Stimulated activated effector memory CD8-positive, alpha-beta T cell treated with anti-CD3 and anti-CD28 coated beads, Interleukin-12 subunit alpha, Interleukin-12 subunit beta, amount 100 ng/mL, for 72 hours (primary cell): ENCODE results near the gene NRP1.
A peak's percentile ranks its signal among the peaks of the same experiment; 100 is the strongest.

Source experiments
- ATAC-seq: fragments of 150-1000 bp; cut with Tn5 transposase; 2 replicates; pipeline ENCODE4 v1.10.0; 2021
- DNase-seq, 2 donors: peaks; one replicate each; pipeline ENCODE4 v3.0.0; 2021 to 2022; ENCODE audit warnings: low spot score in 2 of 2
- H3K27ac Mint-ChIP-seq: one replicate; pipeline ENCODE4 v1.8.0; 2022; ENCODE audit warnings: mild to moderate bottlenecking, mixed read lengths
- H3K36me3 Mint-ChIP-seq: one replicate; pipeline ENCODE4 v1.8.0; 2022; ENCODE audit warnings: mild to moderate bottlenecking, mixed read lengths
- H3K4me1 Mint-ChIP-seq: one replicate; pipeline ENCODE4 v1.8.0; 2022; ENCODE audit warnings: mixed read lengths
- H3K4me3 Mint-ChIP-seq: one replicate; pipeline ENCODE4 v1.8.0; 2022; ENCODE audit warnings: mild to moderate bottlenecking, mixed read lengths
- H3K9me3 Mint-ChIP-seq: one replicate; pipeline ENCODE4 v1.8.0; 2022; ENCODE audit warnings: mixed read lengths

Gene NRP1

DNA sequence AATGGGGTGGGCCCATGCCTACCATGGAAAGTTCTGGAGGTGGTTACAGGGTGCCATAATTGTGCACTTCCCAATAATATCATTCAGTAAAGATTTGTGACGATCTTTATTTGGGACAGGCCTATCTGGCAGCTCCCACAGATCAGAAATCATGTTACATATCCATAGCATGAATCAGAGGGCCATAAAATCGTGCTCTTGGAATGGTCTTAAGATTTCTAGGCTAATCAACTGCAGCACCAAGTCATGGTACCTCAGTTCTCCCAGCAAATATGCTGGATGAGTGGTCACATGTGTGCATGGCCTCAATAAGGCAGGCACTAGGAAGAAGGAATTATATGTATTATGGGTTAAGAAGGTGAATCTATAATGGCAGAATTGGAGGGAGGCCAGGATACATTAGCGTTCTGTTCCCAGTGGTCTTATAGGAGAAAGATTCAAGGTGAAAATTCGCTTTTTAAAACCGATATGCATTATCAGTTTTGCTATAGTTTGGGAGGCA is 134.7 kb downstream of the NRP1 start:
- no peak for ATAC-seq
- Mint-ChIP-seq H3K36me3 (no peaks in the 10 kb centered on the region), H3K4me1 (no peaks in the 10 kb centered on the region), H3K9me3 (no peaks in the 10 kb centered on the region), H3K4me3 (no peak overlapping the region), H3K27ac (no peak overlapping the region)
- no peak for DNase-seq

DNA sequence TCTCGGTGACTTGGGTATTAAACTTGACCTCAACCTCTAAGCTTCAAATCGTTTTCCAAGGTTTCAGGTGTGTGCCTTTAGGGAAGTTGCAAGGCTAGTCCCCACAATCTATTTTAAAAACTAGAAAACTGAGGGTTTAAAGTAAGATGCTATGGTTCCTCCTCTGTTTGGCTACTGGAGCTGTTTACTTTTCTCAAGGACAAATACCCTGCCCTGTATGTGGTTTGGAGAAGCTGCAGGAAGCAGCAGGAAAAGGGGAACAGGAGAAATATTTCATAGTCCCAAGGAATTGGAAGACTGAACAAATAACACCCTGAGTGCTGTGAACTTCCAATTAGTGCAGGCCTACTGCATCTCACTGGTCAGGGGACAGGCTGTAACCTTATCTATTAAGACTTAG is 135.9 kb downstream of the NRP1 start:
- Mint-ChIP-seq H3K36me3 (no peaks in the 10 kb centered on the region), H3K9me3 (no peaks in the 10 kb centered on the region), H3K4me3 (no peak overlapping the region), H3K27ac (no peak overlapping the region), H3K4me1 (no peaks in the 10 kb centered on the region)
- ATAC-seq, result no peak
- DNase-seq, result no peak

- no peaks in the 10 kb centered on the region for H3K4me1 Mint-ChIP-seq
- no peaks in the 10 kb centered on the region for H3K9me3 Mint-ChIP-seq
- H3K4me3 Mint-ChIP-seq, result no peak overlapping the region
- no peaks in the 10 kb centered on the region for H3K36me3 Mint-ChIP-seq
- ATAC-seq (no peak), DNase-seq (no peak)
- no peak overlapping the region for H3K27ac Mint-ChIP-seq
These were observed 137.6 kb downstream of the NRP1 start for GRCh38 chr10:33196710-33197491.

- Mint-ChIP-seq H3K27ac (no peak overlapping the region), H3K4me1 (no peaks in the 10 kb centered on the region), H3K9me3 (no peaks in the 10 kb centered on the region), H3K36me3 (no peaks in the 10 kb centered on the region), H3K4me3 (no peak overlapping the region)
- no peak for ATAC-seq
- DNase-seq, result no peak
These were observed 138.1 kb downstream of the NRP1 start for GRCh38 chr10:33196377-33196706.

- no peaks in the 10 kb centered on the region for H3K9me3 Mint-ChIP-seq
- no peak for DNase-seq
- H3K36me3 Mint-ChIP-seq, result no peaks in the 10 kb centered on the region
- H3K4me3 Mint-ChIP-seq, result no peak overlapping the region
- H3K4me1 Mint-ChIP-seq, result no peaks in the 10 kb centered on the region
- H3K27ac Mint-ChIP-seq, result no peak overlapping the region
- no peak for ATAC-seq
These were observed 138.7 kb downstream of the NRP1 start for GRCh38 chr10:33195608-33196376.

DNA sequence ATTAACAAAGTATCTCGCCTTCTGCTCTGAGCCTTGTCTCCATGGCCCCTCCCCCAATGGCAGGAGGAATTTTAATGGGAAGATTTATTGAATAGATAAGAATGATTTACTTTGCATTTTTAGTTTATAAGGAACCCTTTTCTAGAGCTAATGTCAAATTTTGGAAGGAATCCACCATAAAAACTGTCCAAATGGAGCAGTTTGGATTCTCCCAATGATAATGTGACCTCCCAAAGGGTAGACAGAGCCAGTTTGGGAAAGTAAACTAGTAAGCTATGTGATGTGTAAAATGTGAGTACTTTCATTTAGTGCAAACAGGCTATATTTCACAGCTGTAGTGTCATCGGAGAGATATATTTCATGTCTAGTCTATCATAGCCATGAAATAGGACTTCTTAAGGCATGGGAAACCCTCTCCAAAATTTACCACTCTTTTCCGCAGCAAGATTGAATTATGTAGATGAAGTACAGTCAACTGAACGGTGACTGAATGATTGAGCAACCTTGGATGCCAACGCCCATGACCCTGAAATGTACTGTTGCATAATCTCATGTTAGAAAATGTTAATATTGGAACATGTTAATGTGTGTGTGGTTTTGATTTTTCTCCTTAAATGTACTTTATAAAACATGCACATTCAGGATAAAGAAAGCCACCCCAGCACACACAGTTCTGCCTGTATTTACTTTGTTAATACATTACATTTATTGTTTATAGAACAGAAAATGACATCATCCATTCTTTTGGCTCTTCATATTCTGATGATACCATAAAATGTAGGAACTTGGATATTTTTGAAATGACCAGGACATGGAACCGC is 140.6 kb downstream of the NRP1 start:
- no peaks in the 10 kb centered on the region for H3K4me1 Mint-ChIP-seq
- H3K36me3 Mint-ChIP-seq, result no peaks in the 10 kb centered on the region
- ATAC-seq, result no peak
- H3K9me3 Mint-ChIP-seq, result no peaks in the 10 kb centered on the region
- no peak for DNase-seq
- H3K27ac Mint-ChIP-seq, result no peak overlapping the region
- H3K4me3 Mint-ChIP-seq, result no peak overlapping the region

GRCh38 chr10:33193057-33193700 is 141.3 kb downstream of the NRP1 start:
- H3K4me3 Mint-ChIP-seq, result no peak overlapping the region
- H3K9me3 Mint-ChIP-seq, result no peaks in the 10 kb centered on the region
- H3K36me3 Mint-ChIP-seq, result no peaks in the 10 kb centered on the region
- peak; percentile 92 for ATAC-seq
- no peak overlapping the region for H3K27ac Mint-ChIP-seq
- DNase-seq, result peak; percentile 45 to 74
- no peaks in the 10 kb centered on the region for H3K4me1 Mint-ChIP-seq

- no peak for DNase-seq
- H3K36me3 Mint-ChIP-seq, result no peaks in the 10 kb centered on the region
- H3K4me3 Mint-ChIP-seq, result no peak overlapping the region
- no peak overlapping the region for H3K27ac Mint-ChIP-seq
- ATAC-seq, result no peak
- H3K4me1 Mint-ChIP-seq, result no peaks in the 10 kb centered on the region
- no peaks in the 10 kb centered on the region for H3K9me3 Mint-ChIP-seq
These were observed 142.3 kb downstream of the NRP1 start for GRCh38 chr10:33192190-33192589.

DNA sequence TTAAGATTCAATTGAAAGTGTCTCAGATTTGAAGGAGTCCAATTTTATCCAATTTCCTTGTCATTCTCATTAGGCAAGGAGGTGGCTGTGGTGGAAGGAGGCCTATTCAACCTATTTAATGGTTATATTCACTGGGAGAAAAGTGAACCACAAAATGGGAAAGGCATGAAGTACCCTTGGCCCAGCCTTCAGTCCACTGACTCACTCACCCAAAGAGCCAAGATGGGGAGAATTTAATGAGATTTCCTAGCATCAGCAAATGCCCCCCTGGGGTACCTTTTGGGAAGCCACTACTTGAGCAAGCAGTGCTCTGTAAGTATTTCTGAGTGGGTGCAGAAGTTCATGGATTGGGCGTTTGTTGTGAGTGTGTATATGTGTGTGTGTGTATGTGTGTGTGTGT is 144.1 kb downstream of the NRP1 start:
- Mint-ChIP-seq H3K36me3 (no peaks in the 10 kb centered on the region), H3K4me1 (no peaks in the 10 kb centered on the region), H3K9me3 (no peaks in the 10 kb centered on the region), H3K4me3 (no peak overlapping the region), H3K27ac (no peak overlapping the region)
- DNase-seq (no peak), ATAC-seq (no peak)

- Mint-ChIP-seq H3K4me1 (no peaks in the 10 kb centered on the region), H3K4me3 (no peak overlapping the region), H3K27ac (no peak overlapping the region), H3K9me3 (no peaks in the 10 kb centered on the region), H3K36me3 (no peaks in the 10 kb centered on the region)
- no peak for ATAC-seq
- DNase-seq, result no peak
These were observed 144.7 kb downstream of the NRP1 start for GRCh38 chr10:33189808-33190207.

GRCh38 chr10:33189363-33189762 is 145.1 kb downstream of the NRP1 start:
- no peak for ATAC-seq
- H3K27ac Mint-ChIP-seq, result no peak overlapping the region
- no peaks in the 10 kb centered on the region for H3K36me3 Mint-ChIP-seq

GRCh38 chr10:33187427-33187999 is 147.0 kb downstream of the NRP1 start:
- no peak for ATAC-seq
- Mint-ChIP-seq H3K27ac (no peak overlapping the region), H3K9me3 (no peaks in the 10 kb centered on the region), H3K4me3 (no peak overlapping the region), H3K4me1 (no peaks in the 10 kb centered on the region), H3K36me3 (no peaks in the 10 kb centered on the region)
- DNase-seq, result no peak

More at GRCh38 chr10:33189363-33189762, 145.1 kb downstream of the NRP1 start:
- Mint-ChIP-seq H3K4me3 (no peak overlapping the region), H3K4me1 (no peaks in the 10 kb centered on the region), H3K9me3 (no peaks in the 10 kb centered on the region)
- DNase-seq, result no peak

DNA sequence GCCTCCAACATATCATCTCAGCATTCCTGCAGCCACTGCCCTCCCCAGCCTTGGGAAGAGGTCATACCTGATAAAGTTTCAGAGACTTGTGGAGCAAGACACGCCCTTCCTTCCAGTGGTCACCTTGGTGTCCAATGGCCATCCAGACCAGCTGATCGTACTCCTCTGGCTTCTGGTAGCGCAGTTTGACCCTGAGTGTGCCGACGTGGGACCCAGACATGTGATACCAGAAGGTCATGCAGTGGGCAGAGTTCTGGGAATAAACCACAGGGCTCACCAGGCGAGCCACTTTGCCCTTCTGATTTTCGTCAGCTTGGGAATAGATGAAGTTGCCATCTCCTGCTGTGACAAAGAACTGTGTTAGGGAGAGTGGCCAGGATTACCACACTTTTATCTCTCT is 148.3 kb downstream of the NRP1 start:
- DNase-seq (no peak), ATAC-seq (no peak)
- H3K4me3 Mint-ChIP-seq, result no peak overlapping the region
- no peak overlapping the region for H3K27ac Mint-ChIP-seq
- H3K4me1 Mint-ChIP-seq, result no peaks in the 10 kb centered on the region
- no peaks in the 10 kb centered on the region for H3K9me3 Mint-ChIP-seq
- H3K36me3 Mint-ChIP-seq, result no peaks in the 10 kb centered on the region

- H3K4me3 Mint-ChIP-seq, result no peak overlapping the region
- DNase-seq (no peak), ATAC-seq (no peak)
- H3K36me3 Mint-ChIP-seq, result no peaks in the 10 kb centered on the region
- H3K27ac Mint-ChIP-seq, result no peak overlapping the region
- no peaks in the 10 kb centered on the region for H3K9me3 Mint-ChIP-seq
- H3K4me1 Mint-ChIP-seq, result peaks cover 7% of the 10 kb centered on the region
These were observed 150.8 kb downstream of the NRP1 start for GRCh38 chr10:33183655-33184054.

DNA sequence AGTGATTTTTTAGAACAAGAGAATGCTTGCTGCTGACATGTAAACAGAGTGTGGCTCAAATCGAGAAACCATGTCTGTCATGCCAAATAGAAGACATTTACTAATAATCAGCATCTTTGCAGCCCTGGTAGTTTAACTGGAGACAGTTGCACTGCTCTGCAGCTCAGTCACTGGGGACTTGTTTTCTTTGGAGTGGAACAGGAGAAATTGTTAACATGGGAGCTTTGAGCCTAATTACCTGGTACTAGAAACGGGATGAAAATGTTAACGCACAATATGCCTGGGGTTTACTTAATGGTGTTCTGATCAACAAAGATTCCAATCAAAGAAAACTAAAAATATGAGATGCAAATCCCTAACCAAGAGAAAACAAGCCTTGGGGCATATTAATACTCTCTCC is 153.5 kb downstream of the NRP1 start:
- no peak overlapping the region for H3K4me3 Mint-ChIP-seq
- ATAC-seq (peak; percentile 21), DNase-seq (no peak)
- H3K36me3 Mint-ChIP-seq, result no peaks in the 10 kb centered on the region
- H3K27ac Mint-ChIP-seq, result no peak overlapping the region
- no peaks in the 10 kb centered on the region for H3K9me3 Mint-ChIP-seq
- peaks cover 7% of the 10 kb centered on the region for H3K4me1 Mint-ChIP-seq
